ENCODE results near the gene MAMDC4. TPM values are rescaled to one million over a fixed set of nuclear protein-coding genes. Genes with fewer than 3 reads are reported as not detected.
A peak's percentile ranks its signal among the peaks of the same experiment; 100 is the strongest.

The MAMDC4 gene
- total and polyA plus RNA-seq, 2 of the 13 experiments (the other 11 are each of a cell fraction or from before 2014, with no cell fraction given): 6.0 to 6.8 TPM

- TF ChIP-seq, protein P1, sequence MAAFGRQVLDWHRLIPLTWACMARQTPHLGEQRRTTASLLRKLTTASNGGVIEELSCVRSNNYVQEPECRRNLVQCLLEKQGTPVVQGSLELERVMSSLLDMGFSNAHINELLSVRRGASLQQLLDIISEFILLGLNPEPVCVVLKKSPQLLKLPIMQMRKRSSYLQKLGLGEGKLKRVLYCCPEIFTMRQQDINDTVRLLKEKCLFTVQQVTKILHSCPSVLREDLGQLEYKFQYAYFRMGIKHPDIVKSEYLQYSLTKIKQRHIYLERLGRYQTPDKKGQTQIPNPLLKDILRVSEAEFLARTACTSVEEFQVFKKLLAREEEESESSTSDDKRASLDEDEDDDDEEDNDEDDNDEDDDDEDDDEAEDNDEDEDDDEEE (CRISPR knock-in tag; IDR thresholded peaks at IDR 0.05): no peak
- no peak for TF ChIP-seq KDM4B (CRISPR knock-in tag; IDR thresholded peaks at IDR 0.05)
- TF ChIP-seq TARDBP (CRISPR knock-in tag; IDR thresholded peaks at IDR 0.05): peak; percentile 67
- no peak for TF ChIP-seq RARG (CRISPR knock-in tag; IDR thresholded peaks at IDR 0.05; ENCODE audit: low read depth)
- TF ChIP-seq RFXANK (CRISPR knock-in tag; IDR thresholded peaks at IDR 0.05): no peak
- 0 out of 2 replicates have a peak, but pooled peaks have one; percentile 45 for TF ChIP-seq JUN (CRISPR knock-in tag; IDR thresholded peaks at IDR 0.05)
- TF ChIP-seq ZNF34 (CRISPR knock-in tag; IDR thresholded peaks at IDR 0.05; ENCODE audit: borderline replicate concordance): peak; percentile 87; the same call in 1 of the 2 replicates
- TF ChIP-seq, protein P2, sequence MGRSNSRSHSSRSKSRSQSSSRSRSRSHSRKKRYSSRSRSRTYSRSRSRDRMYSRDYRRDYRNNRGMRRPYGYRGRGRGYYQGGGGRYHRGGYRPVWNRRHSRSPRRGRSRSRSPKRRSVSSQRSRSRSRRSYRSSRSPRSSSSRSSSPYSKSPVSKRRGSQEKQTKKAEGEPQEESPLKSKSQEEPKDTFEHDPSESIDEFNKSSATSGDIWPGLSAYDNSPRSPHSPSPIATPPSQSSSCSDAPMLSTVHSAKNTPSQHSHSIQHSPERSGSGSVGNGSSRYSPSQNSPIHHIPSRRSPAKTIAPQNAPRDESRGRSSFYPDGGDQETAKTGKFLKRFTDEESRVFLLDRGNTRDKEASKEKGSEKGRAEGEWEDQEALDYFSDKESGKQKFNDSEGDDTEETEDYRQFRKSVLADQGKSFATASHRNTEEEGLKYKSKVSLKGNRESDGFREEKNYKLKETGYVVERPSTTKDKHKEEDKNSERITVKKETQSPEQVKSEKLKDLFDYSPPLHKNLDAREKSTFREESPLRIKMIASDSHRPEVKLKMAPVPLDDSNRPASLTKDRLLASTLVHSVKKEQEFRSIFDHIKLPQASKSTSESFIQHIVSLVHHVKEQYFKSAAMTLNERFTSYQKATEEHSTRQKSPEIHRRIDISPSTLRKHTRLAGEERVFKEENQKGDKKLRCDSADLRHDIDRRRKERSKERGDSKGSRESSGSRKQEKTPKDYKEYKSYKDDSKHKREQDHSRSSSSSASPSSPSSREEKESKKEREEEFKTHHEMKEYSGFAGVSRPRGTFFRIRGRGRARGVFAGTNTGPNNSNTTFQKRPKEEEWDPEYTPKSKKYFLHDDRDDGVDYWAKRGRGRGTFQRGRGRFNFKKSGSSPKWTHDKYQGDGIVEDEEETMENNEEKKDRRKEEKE (IDR thresholded peaks at IDR 0.05): no peak
- TF ChIP-seq, protein P3, sequence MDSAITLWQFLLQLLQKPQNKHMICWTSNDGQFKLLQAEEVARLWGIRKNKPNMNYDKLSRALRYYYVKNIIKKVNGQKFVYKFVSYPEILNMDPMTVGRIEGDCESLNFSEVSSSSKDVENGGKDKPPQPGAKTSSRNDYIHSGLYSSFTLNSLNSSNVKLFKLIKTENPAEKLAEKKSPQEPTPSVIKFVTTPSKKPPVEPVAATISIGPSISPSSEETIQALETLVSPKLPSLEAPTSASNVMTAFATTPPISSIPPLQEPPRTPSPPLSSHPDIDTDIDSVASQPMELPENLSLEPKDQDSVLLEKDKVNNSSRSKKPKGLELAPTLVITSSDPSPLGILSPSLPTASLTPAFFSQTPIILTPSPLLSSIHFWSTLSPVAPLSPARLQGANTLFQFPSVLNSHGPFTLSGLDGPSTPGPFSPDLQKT (CRISPR knock-in tag; IDR thresholded peaks at IDR 0.05; ENCODE audit: borderline replicate concordance): no peak
- no peak for TF ChIP-seq RAD21 (CRISPR knock-in tag; IDR thresholded peaks at IDR 0.05)
- TF ChIP-seq ZNF713 (CRISPR knock-in tag; IDR thresholded peaks at IDR 0.05): no peak
- TF ChIP-seq LCORL (IDR thresholded peaks at IDR 0.05): no peak
- 0 out of 2 replicates have a peak, but pooled peaks have one; percentile 34 for TF ChIP-seq LCORL (CRISPR knock-in tag; IDR thresholded peaks at IDR 0.05)
- TF ChIP-seq GZF1 (CRISPR knock-in tag; IDR thresholded peaks at IDR 0.05): no peak
- TF ChIP-seq ZNF430 (CRISPR knock-in tag; IDR thresholded peaks at IDR 0.05): no peak; the same call in 1 of the 2 replicates
- TF ChIP-seq USF2 (IDR thresholded peaks at IDR 0.05; ENCODE audit: low read depth, low read length): no peak
- no peak; the same call in 1 of the 2 replicates for TF ChIP-seq USF2 (CRISPR knock-in tag; IDR thresholded peaks at IDR 0.05; ENCODE audit: borderline replicate concordance)
- no peak for TF ChIP-seq CBX2 (IDR thresholded peaks at IDR 0.05; ENCODE audit: low read depth, low read length)
- no peak for TF ChIP-seq CBX2 (CRISPR knock-in tag; IDR thresholded peaks at IDR 0.05; ENCODE audit: low read depth)
- TF ChIP-seq ZNF839 (CRISPR knock-in tag; IDR thresholded peaks at IDR 0.05; ENCODE audit: borderline replicate concordance): no peak
- TF ChIP-seq REXO4 (CRISPR knock-in tag; IDR thresholded peaks at IDR 0.05; ENCODE audit: borderline replicate concordance): no peak
- no peak for TF ChIP-seq SMAD3 (CRISPR knock-in tag; IDR thresholded peaks at IDR 0.05)
Observed at GRCh38 chr9:136840877-136841645, 11.1 kb upstream of the MAMDC4 start (continued).
